Measurements from ENCODE around the gene ZC3H12A.

The ZC3H12A gene

GRCh38 chr1:37533317-37534093 lies 59.1 kb downstream of the ZC3H12A start:
- Histone ChIP-seq H3K36me3 (replicated peaks) (peaks cover 13% of the 10 kb centered on the region), H3K27ac (no peak overlapping the region), H3K4me3 (ENCODE audit: low read depth, low read length) (no peak overlapping the region), H3K27me3 (replicated peaks) (no peaks in the 10 kb centered on the region)
- in situ Hi-C loops (cut with HindIII; ENCODE audit: low pct_ligation_motif_present, low sequenced_read_pairs) = no loop called here
- DNase-seq = no peak
- TF ChIP-seq, protein P1, sequence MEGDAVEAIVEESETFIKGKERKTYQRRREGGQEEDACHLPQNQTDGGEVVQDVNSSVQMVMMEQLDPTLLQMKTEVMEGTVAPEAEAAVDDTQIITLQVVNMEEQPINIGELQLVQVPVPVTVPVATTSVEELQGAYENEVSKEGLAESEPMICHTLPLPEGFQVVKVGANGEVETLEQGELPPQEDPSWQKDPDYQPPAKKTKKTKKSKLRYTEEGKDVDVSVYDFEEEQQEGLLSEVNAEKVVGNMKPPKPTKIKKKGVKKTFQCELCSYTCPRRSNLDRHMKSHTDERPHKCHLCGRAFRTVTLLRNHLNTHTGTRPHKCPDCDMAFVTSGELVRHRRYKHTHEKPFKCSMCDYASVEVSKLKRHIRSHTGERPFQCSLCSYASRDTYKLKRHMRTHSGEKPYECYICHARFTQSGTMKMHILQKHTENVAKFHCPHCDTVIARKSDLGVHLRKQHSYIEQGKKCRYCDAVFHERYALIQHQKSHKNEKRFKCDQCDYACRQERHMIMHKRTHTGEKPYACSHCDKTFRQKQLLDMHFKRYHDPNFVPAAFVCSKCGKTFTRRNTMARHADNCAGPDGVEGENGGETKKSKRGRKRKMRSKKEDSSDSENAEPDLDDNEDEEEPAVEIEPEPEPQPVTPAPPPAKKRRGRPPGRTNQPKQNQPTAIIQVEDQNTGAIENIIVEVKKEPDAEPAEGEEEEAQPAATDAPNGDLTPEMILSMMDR (IDR thresholded peaks at IDR 0.05; ENCODE audit: low read depth, low read length, missing control alignments) = no peak
